GM12801 (cell line): ENCODE measurements around the gene BACH2.

Experiments
- CTCF ChIP-seq: IDR thresholded peaks from one replicate; pipeline ENCODE4 v1.5.1; 2011; ENCODE audit warnings: control low read depth; ENCODE audit not compliant: insufficient read length; ENCODE audit errors: extremely low read depth

The BACH2 gene

GRCh38 chr6:90271831-90272230, 24.8 kb downstream of the BACH2 start:
- no peak for TF ChIP-seq CTCF

GRCh38 chr6:90269334-90269733, 27.3 kb downstream of the BACH2 start:
- no peak for TF ChIP-seq CTCF

- no peak for TF ChIP-seq CTCF
Measured at GRCh38 chr6:90268178-90268577, 28.5 kb downstream of the BACH2 start.

- no peak for TF ChIP-seq CTCF
Measured at GRCh38 chr6:90266905-90267621, 29.6 kb downstream of the BACH2 start.

GRCh38 chr6:90264561-90264960, 32.1 kb downstream of the BACH2 start:
- TF ChIP-seq CTCF, result no peak

GRCh38 chr6:90263633-90264032, 33.0 kb downstream of the BACH2 start:
- no peak for TF ChIP-seq CTCF

- TF ChIP-seq CTCF, result no peak
Measured at GRCh38 chr6:90261801-90262200, 34.8 kb downstream of the BACH2 start.
